Fibroblast of peridontal ligament (primary cell): ENCODE measurements around the gene DVL2.

Experiments used
- DNase-seq: peaks from one replicate; pipeline ENCODE4 v3.0.0-alpha.2; 2010; ENCODE audit errors: extremely low read depth

The DVL2 gene

DNA sequence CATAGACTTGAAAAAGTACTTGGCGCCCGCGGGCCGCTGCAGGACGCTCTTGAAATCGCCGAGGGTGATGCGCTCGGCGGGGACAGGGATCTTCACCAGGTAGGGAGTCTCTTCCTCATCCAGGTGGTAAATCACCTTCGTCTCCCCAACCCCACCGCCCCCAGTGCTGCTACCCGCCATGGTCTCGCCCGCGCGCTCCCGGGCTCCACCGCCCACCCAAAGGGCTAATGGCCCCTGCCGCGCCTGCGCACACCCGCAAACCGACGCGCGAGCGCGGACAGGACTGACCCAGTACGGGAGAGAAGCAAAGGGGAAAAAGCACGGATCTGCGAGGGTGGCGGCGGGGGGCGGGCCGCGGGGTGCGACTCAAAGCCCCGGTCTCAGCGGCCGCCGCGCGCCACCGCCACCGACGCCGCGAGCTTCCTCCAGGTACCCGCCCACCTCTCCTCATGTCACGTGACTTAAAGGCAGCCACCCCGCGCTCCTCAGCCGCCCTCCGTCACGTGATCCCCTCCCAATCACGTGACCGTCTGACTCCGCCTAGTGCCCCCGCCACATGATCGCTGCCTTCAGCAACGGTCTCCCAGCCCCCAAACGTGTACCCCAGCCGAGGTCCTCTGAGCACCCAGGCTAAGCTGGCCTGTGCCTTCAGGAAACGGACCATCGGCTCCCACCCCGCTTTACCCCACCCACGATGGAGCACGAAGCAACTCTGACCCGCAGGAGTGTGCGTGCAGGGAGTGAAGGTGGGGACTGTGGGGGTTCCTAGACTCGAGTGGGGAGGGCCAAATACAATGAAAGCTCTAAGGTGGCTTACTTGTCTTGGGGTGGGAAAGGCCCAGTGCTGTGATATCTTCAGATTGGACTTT, at the start of gene DVL2:
DVL2 (minus strand) TSS at position 435 of the 869 bp plus-strand sequence; CDS start at position 180, 255 bp downstream.
- DNase-seq, result peak; percentile 91

GRCh38 chr17:7283471-7284216, 49.3 kb upstream of the DVL2 start:
- DNase-seq, result no peak

- no peak for DNase-seq
Measured at GRCh38 chr17:7282752-7283321, 48.5 kb upstream of the DVL2 start.

DNA sequence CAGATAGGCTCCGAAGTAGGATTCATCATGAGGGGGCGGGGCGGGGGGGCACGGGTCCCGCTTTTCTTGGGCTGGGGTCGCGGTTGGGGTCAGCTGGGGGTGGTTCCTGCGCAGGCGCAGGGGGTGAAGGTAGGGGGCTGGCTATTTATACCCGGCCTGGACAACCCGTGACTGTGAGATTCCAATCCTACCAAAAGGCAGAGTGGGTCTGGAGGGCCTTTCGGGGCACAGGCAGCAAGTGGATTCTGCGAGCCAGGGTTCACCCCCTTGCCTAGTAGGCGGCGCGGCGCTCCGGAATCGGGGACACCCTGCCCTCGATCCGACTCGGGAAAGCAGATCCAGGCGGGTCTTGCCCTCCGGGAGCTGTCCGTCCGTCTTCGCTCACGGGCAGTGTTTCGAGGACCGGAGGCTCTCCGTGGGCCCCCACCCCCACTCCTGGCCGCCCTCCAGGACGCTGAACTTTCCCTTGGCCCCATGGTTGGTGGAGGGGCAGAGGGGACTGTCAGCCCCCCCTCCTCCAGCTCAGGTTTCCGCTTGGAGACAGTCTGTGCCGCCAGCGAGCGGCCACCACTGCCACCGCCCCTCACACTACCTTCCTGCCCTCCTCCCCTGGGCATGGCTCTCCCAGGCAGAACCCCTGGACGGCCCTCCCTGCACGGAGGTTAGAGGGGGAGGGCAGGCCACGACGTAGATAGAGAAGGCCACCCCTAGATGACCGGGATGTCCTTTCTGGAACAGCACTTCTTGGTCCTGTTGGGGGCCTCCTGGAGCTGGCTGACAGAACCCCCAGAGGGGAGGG, 47.8 kb upstream of the DVL2 start:
- DNase-seq, result no peak

DNA sequence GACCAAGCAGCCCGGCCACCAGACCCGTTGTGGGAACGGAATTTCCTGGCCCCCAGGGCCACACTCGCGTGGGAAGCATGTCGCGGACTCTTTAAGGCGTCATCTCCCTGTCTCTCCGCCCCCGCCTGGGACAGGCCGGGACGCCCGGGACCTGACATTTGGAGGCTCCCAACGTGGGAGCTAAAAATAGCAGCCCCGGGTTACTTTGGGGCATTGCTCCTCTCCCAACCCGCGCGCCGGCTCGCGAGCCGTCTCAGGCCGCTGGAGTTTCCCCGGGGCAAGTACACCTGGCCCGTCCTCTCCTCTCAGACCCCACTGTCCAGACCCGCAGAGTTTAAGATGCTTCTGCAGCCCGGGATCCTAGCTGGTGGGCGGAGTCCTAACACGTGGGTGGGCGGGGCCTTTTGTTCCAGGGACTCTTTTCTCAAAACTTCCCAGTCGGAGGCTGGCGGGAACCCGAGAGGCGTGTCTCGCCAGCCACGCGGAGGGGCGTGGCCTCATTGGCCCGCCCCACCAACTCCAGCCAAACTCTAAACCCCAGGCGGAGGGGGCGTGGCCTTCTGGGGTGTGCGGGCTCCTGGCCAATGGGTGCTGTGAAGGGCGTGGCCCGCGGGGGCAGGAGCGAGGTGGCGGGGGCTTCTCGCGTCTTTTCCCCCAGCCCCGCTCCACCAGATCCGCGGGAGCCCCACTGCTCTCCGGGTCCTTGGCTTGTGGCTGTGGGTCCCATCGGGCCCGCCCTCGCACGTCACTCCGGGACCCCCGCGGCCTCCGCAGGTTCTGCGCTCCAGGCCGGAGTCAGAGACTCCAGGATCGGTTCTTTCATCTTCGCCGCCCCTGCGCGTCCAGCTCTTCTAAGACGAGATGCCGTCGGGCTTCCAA, 47.0 kb upstream of the DVL2 start, which contains the start of gene SLC2A4:
SLC2A4 (plus strand) TSS at position 645 of the 879 bp plus-strand sequence; CDS start at position 862, 217 bp downstream.
- peak; percentile 83 for DNase-seq

- peak; percentile 78 for DNase-seq
Measured at GRCh38 chr17:7280519-7281073, 46.3 kb upstream of the DVL2 start.

- no peak for DNase-seq
Measured at GRCh38 chr17:7279448-7279847, 45.1 kb upstream of the DVL2 start.

DNA sequence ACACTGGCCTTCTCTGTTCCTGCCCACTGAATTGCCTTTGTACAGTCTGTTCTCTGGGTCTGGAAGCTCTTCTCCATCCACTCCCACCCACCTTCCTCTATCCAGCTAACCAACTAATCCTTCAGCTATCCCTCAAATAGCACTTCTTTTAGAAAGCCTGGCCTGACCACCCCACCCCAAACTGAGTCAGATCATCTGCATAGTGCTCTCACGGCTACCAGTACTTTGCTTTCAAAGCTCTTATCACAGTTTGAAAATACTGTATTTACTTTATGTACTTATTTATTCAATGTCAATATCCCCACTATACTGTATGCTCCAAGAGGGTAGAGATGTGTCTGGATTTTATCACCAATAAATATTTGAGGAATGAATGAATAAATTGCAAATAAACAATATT, 32.5 kb upstream of the DVL2 start:
- no peak for DNase-seq

- DNase-seq, result no peak
Measured at GRCh38 chr17:7263801-7264078, 29.4 kb upstream of the DVL2 start.

- DNase-seq, result no peak
Measured at GRCh38 chr17:7262935-7263800, 28.9 kb upstream of the DVL2 start.

GRCh38 chr17:7262192-7262934, 28.0 kb upstream of the DVL2 start, which contains the start of gene CLDN7:
CLDN7 (minus strand) TSS chr17:7262478; CDS start chr17:7262043, 435 bp downstream.
- no peak for DNase-seq

- no peak for DNase-seq
Measured at GRCh38 chr17:7261379-7262191, 27.3 kb upstream of the DVL2 start.

GRCh38 chr17:7260651-7261378, 26.5 kb upstream of the DVL2 start:
- no peak for DNase-seq

- no peak for DNase-seq
Measured at GRCh38 chr17:7260151-7260550, 25.8 kb upstream of the DVL2 start.

- DNase-seq, result no peak
Measured at GRCh38 chr17:7259555-7259889, 25.2 kb upstream of the DVL2 start.

- DNase-seq, result no peak
Measured at GRCh38 chr17:7258731-7259554, 24.6 kb upstream of the DVL2 start.
